Mammary epithelial cell (primary cell): ENCODE results near the gene P4HB.

Experiments
- EZH2 ChIP-seq: IDR thresholded peaks from 2 replicates; pipeline ENCODE4 v1.6.1; 2012; ENCODE audit warnings: low read length, inconsistent platforms, borderline replicate concordance
- TF ChIP-seq, protein P1 (sequence below), 2 donors: IDR thresholded peaks in 1 of 2; conservative IDR thresholded peaks in 1 of 2; 2 replicates each; pipeline ENCODE4 v1.5.1; 2011 to 2012; ENCODE audit warnings: inconsistent platforms in 2 of 2, low read length in 2 of 2, mild to moderate bottlenecking in 2 of 2, control low read depth in 1 of 2, low read depth in 1 of 2; ENCODE audit not compliant: insufficient read depth in 1 of 2; ENCODE audit errors: extremely low read depth in 1 of 2

DNA sequence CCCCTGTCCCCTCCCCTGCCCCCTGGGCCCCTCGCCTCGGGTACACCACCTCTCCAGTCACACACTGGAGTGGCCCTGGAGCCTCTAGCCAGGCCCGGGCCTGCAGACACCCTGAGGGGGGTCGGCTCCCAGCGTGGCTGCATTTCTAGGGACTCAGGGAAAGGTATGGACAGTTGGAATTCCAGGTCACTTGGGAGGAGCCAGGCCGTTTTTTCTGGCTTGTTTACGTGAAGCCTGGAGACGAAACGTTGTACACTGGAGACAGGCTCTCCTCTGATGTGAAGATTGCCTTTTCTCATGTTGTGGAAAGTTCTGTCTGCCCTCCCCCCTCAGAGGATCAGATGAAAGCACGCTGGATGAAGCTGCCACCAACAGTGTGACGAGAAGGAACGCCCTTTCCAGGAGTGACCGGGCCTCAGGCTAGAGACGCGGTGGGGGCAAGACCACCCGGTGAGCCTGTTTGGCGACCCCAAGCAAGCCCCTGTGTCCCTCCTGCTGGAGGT is 21.5 kb downstream of the P4HB start:
- TF ChIP-seq, protein P1, sequence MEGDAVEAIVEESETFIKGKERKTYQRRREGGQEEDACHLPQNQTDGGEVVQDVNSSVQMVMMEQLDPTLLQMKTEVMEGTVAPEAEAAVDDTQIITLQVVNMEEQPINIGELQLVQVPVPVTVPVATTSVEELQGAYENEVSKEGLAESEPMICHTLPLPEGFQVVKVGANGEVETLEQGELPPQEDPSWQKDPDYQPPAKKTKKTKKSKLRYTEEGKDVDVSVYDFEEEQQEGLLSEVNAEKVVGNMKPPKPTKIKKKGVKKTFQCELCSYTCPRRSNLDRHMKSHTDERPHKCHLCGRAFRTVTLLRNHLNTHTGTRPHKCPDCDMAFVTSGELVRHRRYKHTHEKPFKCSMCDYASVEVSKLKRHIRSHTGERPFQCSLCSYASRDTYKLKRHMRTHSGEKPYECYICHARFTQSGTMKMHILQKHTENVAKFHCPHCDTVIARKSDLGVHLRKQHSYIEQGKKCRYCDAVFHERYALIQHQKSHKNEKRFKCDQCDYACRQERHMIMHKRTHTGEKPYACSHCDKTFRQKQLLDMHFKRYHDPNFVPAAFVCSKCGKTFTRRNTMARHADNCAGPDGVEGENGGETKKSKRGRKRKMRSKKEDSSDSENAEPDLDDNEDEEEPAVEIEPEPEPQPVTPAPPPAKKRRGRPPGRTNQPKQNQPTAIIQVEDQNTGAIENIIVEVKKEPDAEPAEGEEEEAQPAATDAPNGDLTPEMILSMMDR (conservative IDR thresholded peaks at IDR 0.05 in 1 of 2, IDR thresholded peaks at IDR 0.05 in 1 of 2; ENCODE audit: extremely low read depth in 1 of 2, insufficient read depth in 1 of 2, low read depth in 1 of 2, low read length in 2 of 2) = no peak
- no peak for TF ChIP-seq EZH2
